Smooth muscle cell (in vitro differentiated cells): ENCODE data around the gene ANKLE1. TPM values are rescaled to one million over a fixed set of nuclear protein-coding genes. Genes with fewer than 3 reads are reported as not detected.
A peak's percentile ranks its signal among the peaks of the same experiment; 100 is the strongest.

ENCODE experiments used
- DNase-seq: peaks from one replicate; lab custom pipeline; 2025; ENCODE audit not compliant: unreplicated experiment; lab: John Stamatoyannopoulos, UW
- H2AFZ ChIP-seq: fragments of 200-600 bp; sonication (generic); 2 replicates; pipeline ENCODE4 v1.6.0; 2016; ENCODE audit warnings: antibody characterized with exemption, low read depth, mild to moderate bottlenecking
- H3F3A ChIP-seq: fragments of 200-600 bp; sonication (generic); 2 replicates; pipeline ENCODE4 v1.6.0; 2017; ENCODE audit warnings: antibody characterized with exemption, low read depth
- H3K27ac ChIP-seq: fragments of 200-600 bp; sonication (generic); 2 replicates; pipeline ENCODE4 v1.5.1; 2016; ENCODE audit warnings: low read depth, mild to moderate bottlenecking
- H3K27me3 ChIP-seq: fragments of 200-600 bp; sonication (generic); 2 replicates; pipeline ENCODE4 v1.6.1; 2016; ENCODE audit warnings: low read depth, mild to moderate bottlenecking
- H3K36me3 ChIP-seq: fragments of 200-600 bp; sonication (generic); 2 replicates; pipeline ENCODE4 v1.5.1; 2016; ENCODE audit warnings: low read depth
- H3K4me1 ChIP-seq: fragments of 200-600 bp; sonication (generic); 2 replicates; pipeline ENCODE4 v1.5.1; 2016; ENCODE audit warnings: low read depth
- H3K4me2 ChIP-seq: fragments of 200-600 bp; sonication (generic); 2 replicates; pipeline ENCODE4 v1.6.0; 2016; ENCODE audit warnings: mild to moderate bottlenecking
- H3K4me3 ChIP-seq: fragments of 200-600 bp; sonication (generic); 2 replicates; pipeline ENCODE4 v1.5.1; 2016; ENCODE audit warnings: mild to moderate bottlenecking
- H3K79me2 ChIP-seq: fragments of 200-600 bp; sonication (generic); 2 replicates; pipeline ENCODE4 v1.6.0; 2016; ENCODE audit warnings: low read depth, mild to moderate bottlenecking
- H3K9ac ChIP-seq: fragments of 200-600 bp; sonication (generic); 2 replicates; pipeline ENCODE4 v1.6.0; 2016; ENCODE audit warnings: low read depth
- H3K9me3 ChIP-seq: fragments of 200-600 bp; sonication (generic); replicated peaks from 2 replicates; pipeline ENCODE4 v1.5.1; 2016; ENCODE audit warnings: low read depth
- H4K20me1 ChIP-seq: fragments of 200-600 bp; sonication (generic); 2 replicates; pipeline ENCODE4 v1.6.0; 2016; ENCODE audit warnings: low read depth
- WGBS: methylation state at CpG from one replicate; pipeline ENCODE4 v1.1.7; 2016; ENCODE audit warnings: low lambda C conversion rate; 5-methylcytosine and 5-hydroxymethylcytosine counted together
- polyA plus RNA-seq: library from polyadenylated mRNA; unstranded; fragments of >200 nt; fragmentation: Nextera tagmentation; extraction: Ambion mirVana; gene quantifications from 2 replicates; pipeline ENCODE4 v1.2.1, GENCODE V29; 2016
- total RNA-seq: library from RNA; depleted of rRNA; stranded (reverse); fragments of >200 nt; gene quantifications from 2 replicates; pipeline ENCODE4 v1.2.3, GENCODE V29; 2014
- TF ChIP-seq, protein P1 (sequence below): fragments of 200-600 bp; sonication (generic); IDR thresholded peaks from 2 replicates; pipeline ENCODE4 v1.5.1; 2017; ENCODE audit warnings: borderline replicate concordance, mild to moderate bottlenecking, antibody characterized with exemption; ENCODE audit not compliant: insufficient read depth, poor library complexity, severe bottlenecking

The ANKLE1 gene
- total and polyA plus RNA-seq, 2 experiments from 2014 or later, result 0.36 to 0.61 TPM

DNA sequence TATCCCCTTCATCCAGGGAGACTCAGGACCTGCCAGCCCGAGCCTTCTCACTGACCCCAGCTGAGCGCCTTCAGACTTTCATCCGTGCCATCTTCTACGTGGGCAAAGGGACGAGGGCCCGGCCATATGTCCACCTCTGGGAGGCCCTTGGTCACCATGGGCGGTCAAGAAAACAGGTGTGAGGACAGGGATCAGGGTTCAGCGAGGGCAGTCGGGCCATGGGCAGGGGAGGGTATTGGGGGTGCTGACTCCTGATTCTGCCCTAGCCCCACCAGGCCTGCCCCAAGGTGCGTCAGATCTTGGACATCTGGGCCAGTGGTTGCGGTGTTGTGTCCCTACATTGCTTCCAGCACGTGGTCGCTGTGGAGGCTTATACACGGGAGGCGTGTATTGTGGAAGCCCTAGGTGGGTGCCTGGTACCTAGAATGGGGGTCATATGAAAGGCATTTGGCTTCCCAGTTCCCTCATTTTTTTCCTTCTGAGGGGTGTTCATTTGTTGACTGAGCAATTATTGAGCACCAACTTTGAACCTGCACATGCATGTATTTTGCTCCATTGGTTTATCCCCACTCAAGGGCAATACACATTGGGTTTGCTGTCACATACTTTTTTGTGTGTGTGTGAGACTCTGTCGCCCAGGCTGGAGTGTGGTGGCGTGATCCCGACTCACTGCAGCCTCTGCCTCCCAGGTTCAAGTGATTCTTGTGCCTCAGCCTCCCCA, 3.9 kb downstream of the ANKLE1 start:
- Histone ChIP-seq H2AFZ (no peak overlapping the region), H3K4me2 (no peak overlapping the region), H3K9me3 (no peaks in the 10 kb centered on the region), H3K4me3 (no peak overlapping the region), H4K20me1 (no peaks in the 10 kb centered on the region), H3K9ac (no peak overlapping the region), H3F3A (no peaks in the 10 kb centered on the region), H3K27ac (no peak overlapping the region), H3K36me3 (no peaks in the 10 kb centered on the region), H3K27me3 (no peaks in the 10 kb centered on the region), H3K79me2 (no peaks in the 10 kb centered on the region), H3K4me1 (no peaks in the 10 kb centered on the region)
- TF ChIP-seq, protein P1, sequence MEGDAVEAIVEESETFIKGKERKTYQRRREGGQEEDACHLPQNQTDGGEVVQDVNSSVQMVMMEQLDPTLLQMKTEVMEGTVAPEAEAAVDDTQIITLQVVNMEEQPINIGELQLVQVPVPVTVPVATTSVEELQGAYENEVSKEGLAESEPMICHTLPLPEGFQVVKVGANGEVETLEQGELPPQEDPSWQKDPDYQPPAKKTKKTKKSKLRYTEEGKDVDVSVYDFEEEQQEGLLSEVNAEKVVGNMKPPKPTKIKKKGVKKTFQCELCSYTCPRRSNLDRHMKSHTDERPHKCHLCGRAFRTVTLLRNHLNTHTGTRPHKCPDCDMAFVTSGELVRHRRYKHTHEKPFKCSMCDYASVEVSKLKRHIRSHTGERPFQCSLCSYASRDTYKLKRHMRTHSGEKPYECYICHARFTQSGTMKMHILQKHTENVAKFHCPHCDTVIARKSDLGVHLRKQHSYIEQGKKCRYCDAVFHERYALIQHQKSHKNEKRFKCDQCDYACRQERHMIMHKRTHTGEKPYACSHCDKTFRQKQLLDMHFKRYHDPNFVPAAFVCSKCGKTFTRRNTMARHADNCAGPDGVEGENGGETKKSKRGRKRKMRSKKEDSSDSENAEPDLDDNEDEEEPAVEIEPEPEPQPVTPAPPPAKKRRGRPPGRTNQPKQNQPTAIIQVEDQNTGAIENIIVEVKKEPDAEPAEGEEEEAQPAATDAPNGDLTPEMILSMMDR, result no peak
- 91% methylated on average over 18 of the region's 18 CpGs for WGBS
- DNase-seq, result no peak

DNA sequence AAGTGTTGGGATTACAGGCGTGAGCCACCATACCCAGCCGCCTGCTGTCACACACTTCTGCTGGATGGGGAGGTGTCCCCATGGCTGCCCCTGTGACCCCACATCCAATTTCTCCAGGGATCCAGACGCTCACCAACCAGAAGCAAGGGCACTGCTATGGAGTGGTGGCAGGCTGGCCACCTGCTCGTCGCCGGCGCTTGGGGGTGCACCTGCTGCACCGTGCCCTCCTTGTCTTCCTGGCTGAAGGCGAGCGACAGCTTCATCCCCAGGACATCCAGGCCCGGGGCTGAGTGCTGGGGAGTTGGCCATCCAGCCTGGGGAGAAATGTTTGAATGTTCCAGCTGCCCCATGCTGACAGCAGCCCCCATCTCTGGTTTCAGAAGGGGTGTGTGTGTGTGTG, 4.6 kb downstream of the ANKLE1 start:
- Histone ChIP-seq H3K27me3 (no peaks in the 10 kb centered on the region), H3K36me3 (no peaks in the 10 kb centered on the region), H3K79me2 (no peaks in the 10 kb centered on the region), H4K20me1 (no peaks in the 10 kb centered on the region), H3K4me2 (no peak overlapping the region), H3K9me3 (no peaks in the 10 kb centered on the region), H2AFZ (no peak overlapping the region), H3K4me1 (no peaks in the 10 kb centered on the region), H3K4me3 (no peak overlapping the region), H3K9ac (no peak overlapping the region), H3K27ac (no peak overlapping the region), H3F3A (no peaks in the 10 kb centered on the region)
- TF ChIP-seq, protein P1, result no peak
- DNase-seq, result no peak
- WGBS, result 96% methylated on average over 11 of the region's 11 CpGs

DNA sequence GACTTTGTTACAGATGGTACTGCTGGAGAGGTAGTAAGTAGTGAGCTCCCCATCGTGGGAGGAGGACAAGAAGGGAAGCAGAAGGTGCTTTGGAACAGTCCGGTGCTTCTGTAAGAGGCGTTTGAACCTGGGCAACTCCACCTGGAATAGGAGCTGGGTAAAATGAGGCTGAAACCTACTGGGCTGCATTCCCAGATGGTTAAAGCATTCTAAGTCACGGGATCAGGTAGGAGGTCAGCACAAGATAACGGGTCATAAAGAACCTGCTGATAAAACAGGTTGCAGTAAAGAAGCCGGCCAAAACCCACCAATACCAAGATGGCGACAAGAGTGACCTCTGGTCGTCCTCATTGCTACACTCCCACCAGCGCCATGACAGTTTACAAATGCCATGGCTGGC, 5.1 kb downstream of the ANKLE1 start:
- Histone ChIP-seq H3K36me3 (no peaks in the 10 kb centered on the region), H3K4me3 (no peak overlapping the region), H3K27me3 (no peaks in the 10 kb centered on the region), H3K4me2 (no peak overlapping the region), H3K9me3 (no peaks in the 10 kb centered on the region), H2AFZ (no peak overlapping the region), H3K9ac (no peak overlapping the region), H3F3A (no peaks in the 10 kb centered on the region), H4K20me1 (no peaks in the 10 kb centered on the region), H3K4me1 (no peaks in the 10 kb centered on the region), H3K79me2 (no peaks in the 10 kb centered on the region), H3K27ac (no peak overlapping the region)
- TF ChIP-seq, protein P1, result no peak
- DNase-seq, result no peak
- 91% methylated on average over 9 of the region's 9 CpGs for WGBS

DNA sequence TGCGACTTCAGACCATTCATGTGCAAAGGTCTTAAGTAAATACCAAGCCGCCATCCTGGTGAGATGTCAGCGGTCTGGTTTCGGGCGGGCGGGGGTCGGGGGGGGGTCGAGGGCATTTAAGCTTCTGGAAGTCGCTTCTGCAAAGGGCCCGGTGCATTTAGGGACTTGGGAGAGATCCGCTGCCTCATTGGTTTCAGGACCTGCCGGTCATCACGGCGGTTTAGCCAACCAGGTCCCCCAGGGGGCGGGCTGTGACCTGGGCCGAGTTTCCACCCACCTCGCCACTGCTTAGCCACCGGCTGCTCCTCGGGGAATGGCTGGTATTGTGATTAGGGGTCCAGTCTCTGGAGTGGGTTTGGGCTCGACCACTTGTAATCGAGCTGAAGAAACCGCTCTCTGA, 7.8 kb downstream of the ANKLE1 start:
- no peak overlapping the region for H2AFZ ChIP-seq

More for the DNA sequence above, 7.8 kb downstream of the ANKLE1 start:
- H3K27ac ChIP-seq, result no peak overlapping the region
- H3F3A ChIP-seq, result no peaks in the 10 kb centered on the region
- no peaks in the 10 kb centered on the region for H3K79me2 ChIP-seq
- H3K9ac ChIP-seq, result no peak overlapping the region
- TF ChIP-seq, protein P1, result no peak
- 16% methylated on average over 19 of the region's 22 CpGs for WGBS
- no peaks in the 10 kb centered on the region for H3K4me1 ChIP-seq
- DNase-seq, result peak; percentile 13
- H3K27me3 ChIP-seq, result no peaks in the 10 kb centered on the region
- peak overlapping the region; percentile 78 for H3K4me2 ChIP-seq
- H4K20me1 ChIP-seq, result no peaks in the 10 kb centered on the region
- H3K36me3 ChIP-seq, result no peaks in the 10 kb centered on the region
- peak overlapping the region; percentile 37 for H3K4me3 ChIP-seq
- H3K9me3 ChIP-seq, result no peaks in the 10 kb centered on the region
